ENCODE data around the gene RAB36.

- TF ChIP-seq CTCF (conservative IDR thresholded peaks at IDR 0.05 in 1 of 2, IDR thresholded peaks at IDR 0.05 in 1 of 2; ENCODE audit: extremely low read depth in 1 of 2, insufficient read depth in 1 of 2, low read depth in 1 of 2, low read length in 2 of 2) (no peak), EZH2 (IDR thresholded peaks at IDR 0.05; ENCODE audit: borderline replicate concordance, low read length) (no peak)
Observed at GRCh38 chr22:23152238-23153114, 7.2 kb downstream of the RAB36 start.
